ENCODE results near the gene PATL1. TPM values are rescaled to one million over a fixed set of nuclear protein-coding genes. Genes with fewer than 3 reads are reported as not detected.

PATL1 gene
- total and polyA plus RNA-seq, 5 experiments from 2014 or later = 3.2 to 40.7 (median 8.2) TPM

DNA sequence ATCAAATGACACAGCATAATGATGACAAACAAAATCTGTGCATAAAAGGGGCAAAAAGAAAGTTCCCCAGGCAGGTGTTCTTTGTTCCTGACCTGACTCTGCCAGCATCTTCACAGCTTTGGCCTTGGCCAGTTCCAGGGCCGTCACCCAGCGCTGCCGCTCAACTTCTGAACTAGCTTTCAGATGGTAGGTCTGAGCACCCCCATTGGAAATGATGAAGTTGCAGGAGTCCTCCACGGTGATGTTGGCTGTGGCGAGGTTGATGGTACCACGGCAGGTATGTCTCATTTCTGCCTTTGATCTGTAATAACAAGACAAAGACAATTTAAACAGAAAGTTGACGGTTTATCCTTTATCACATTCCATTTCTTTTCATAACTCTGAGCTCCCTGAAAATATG lies 58.5 kb downstream of the PATL1 start:
- peaks cover 0 to 79% (median 18%) of the 10 kb centered on the region in 3 donors for H3K36me3 Mint-ChIP-seq
- DNase-seq = no peak
- POLR2A ChIA-PET = interaction anchor here (0.7 to 1.6 kb wide), 3 partner anchors 20 to 58 kb away, joined by 3 to 6 read pairs (median 4); partner anchors contain the start of gene PATL1
- no peak for ATAC-seq
- no peaks in the 10 kb centered on the region for H3K9me3 Mint-ChIP-seq
- H3K4me1 Mint-ChIP-seq = peaks cover 32 to 82% (median 61%) of the 10 kb centered on the region in 4 donors
- no peaks in the 10 kb centered on the region for H3K27me3 Mint-ChIP-seq
- H3K4me3 Mint-ChIP-seq = no peak overlapping the region
- no peak overlapping the region for H3K27ac Mint-ChIP-seq

DNA sequence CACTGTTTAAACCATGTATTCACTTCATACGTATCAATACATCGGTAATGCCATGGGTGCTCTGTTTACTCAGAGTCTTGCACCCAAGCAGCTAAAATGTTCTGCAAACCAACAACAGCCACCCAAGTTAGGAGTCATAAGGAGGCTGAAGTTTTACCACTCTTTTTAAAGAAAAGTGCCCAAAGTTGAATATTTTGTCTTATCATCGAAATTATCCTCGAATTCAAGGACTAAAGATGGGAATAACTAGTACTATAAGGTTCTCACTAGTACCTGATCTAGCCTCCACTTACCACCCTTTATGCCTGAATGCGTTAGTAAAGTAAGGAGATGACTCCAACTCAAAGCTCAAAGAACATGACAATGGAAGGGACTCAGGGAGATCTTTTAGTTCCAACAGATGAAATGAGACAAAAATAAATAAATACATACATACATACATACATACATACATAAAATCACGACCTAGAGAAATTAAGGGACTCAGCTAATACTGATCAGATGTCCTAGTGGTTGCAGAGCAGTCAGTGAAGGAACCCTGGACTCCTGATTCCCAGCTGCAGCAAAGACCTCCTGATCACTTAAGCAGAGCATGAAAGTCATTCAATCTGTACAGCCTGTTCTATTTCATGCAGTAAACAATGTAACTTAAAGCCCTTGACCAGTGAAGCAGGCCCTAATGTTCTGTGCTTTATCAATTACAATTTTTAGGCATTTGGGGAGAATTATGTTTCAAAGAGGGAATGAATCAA lies 61.0 kb downstream of the PATL1 start:
- peaks cover 0 to 90% (median 29%) of the 10 kb centered on the region in 3 donors for H3K36me3 Mint-ChIP-seq
- DNase-seq (no peak), ATAC-seq (no peak)
- H3K27me3 Mint-ChIP-seq = no peaks in the 10 kb centered on the region
- no peak overlapping the region for H3K4me3 Mint-ChIP-seq
- peaks cover 25 to 75% (median 48%) of the 10 kb centered on the region in 4 donors for H3K4me1 Mint-ChIP-seq
- POLR2A ChIA-PET = no interaction called here
- H3K9me3 Mint-ChIP-seq = no peaks in the 10 kb centered on the region
- no peak overlapping the region for H3K27ac Mint-ChIP-seq

DNA sequence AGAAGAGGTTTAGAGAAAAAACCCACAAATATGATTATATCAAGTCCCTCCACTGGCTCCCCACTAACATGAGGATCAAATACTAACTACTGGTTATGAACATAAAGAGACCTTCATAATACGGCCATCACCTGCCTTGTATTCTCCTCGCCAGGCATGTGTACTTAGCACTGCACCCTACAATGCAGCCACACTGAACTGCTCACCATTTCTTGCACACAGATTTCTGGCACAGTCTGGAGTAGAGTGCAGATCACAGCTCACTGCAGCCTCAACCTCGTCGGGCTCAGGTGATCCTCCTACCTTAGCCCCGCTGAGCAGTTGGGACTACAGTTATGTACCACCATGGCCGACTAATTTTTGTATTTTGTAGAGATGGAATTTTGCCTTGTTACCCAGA lies 66.4 kb downstream of the PATL1 start:
- H3K9me3 Mint-ChIP-seq = no peaks in the 10 kb centered on the region
- peak overlapping the region in 2 of 10 donors; percentile 19 to 32 for H3K27ac Mint-ChIP-seq
- ATAC-seq (no peak), DNase-seq (no peak)
- H3K4me1 Mint-ChIP-seq = peaks cover 8 to 41% (median 20%) of the 10 kb centered on the region in 4 donors
- H3K27me3 Mint-ChIP-seq = no peaks in the 10 kb centered on the region
- POLR2A ChIA-PET = interaction anchor here (3.5 kb wide), 1 partner anchor 13 kb away, joined by 12 read pairs; the partner anchor contains the start of gene OSBP
- H3K36me3 Mint-ChIP-seq = peaks cover 10 to 96% (median 32%) of the 10 kb centered on the region in 3 donors
- no peak overlapping the region for H3K4me3 Mint-ChIP-seq

DNA sequence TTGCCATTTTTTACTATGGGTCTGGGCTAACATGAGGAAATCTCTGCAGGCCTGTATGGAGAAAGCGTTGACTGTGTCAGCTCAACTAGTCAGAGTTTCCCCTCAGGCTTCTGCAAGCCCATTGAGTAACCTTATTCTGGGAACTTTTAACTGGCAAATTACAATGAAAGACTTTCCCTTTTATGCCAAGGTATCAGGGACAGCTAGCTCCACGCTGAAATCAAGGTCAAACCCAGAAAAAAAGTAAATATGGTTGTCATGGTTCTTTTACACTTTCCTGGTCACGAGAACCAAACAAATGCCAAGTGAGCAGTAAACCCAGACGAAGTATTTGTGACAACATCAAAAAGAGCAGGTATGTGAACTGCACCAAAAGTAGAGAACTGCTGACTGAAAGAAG lies 67.0 kb downstream of the PATL1 start:
- peaks cover 10 to 96% (median 27%) of the 10 kb centered on the region in 3 donors for H3K36me3 Mint-ChIP-seq
- peak overlapping the region in 2 of 10 donors; percentile 19 to 27 for H3K27ac Mint-ChIP-seq
- peaks cover 8 to 38% (median 20%) of the 10 kb centered on the region in 4 donors for H3K4me1 Mint-ChIP-seq
- no peak for DNase-seq
- H3K27me3 Mint-ChIP-seq = no peaks in the 10 kb centered on the region
- POLR2A ChIA-PET = no interaction called here
- H3K9me3 Mint-ChIP-seq = no peaks in the 10 kb centered on the region
- ATAC-seq = no peak
- no peak overlapping the region for H3K4me3 Mint-ChIP-seq

DNA sequence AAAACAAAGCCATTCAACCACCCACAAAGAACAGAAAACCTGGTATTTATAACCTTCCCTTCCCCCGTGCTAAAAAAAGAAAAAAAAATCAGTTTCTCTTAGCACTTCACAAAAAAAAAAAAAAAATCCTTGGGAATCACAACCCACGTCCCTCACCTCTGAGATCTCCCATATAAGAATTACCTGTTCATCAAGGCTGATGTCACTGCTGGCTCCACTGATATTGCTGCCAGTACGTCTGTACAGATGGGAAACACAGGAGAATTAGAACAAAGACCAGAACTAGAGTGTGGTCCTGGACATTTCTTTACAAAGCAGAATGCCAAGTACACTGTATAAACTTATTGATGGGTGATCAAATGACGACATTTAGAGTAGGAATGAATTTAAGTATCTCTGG lies 68.2 kb downstream of the PATL1 start:
- ATAC-seq = no peak

DNA sequence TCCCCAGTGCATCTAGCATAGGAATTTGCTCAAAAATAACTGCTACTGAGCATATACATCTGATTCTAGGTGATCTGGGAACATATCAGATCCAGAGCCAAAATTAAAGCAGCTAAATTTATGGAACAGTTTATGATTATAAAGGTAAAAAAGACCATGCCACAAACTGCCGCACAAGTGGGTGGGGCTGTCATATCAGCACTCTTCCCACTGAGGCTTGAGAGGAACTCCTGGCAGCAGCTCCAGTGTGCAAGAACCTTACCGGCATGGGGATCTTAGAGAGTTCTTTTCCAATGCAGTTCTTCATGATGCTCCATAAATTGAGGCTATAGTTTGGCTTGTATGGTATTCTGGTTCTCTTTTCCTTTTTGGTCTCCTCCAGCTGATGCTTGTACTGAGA lies 68.6 kb downstream of the PATL1 start:
- POLR2A ChIA-PET = no interaction called here
- H3K27ac Mint-ChIP-seq = peak overlapping the region in 1 of 10 donors; percentile 24
- DNase-seq (no peak), ATAC-seq (no peak)
- H3K36me3 Mint-ChIP-seq = peaks cover 10 to 96% (median 31%) of the 10 kb centered on the region in 3 donors
- no peak overlapping the region for H3K4me3 Mint-ChIP-seq
- no peaks in the 10 kb centered on the region for H3K27me3 Mint-ChIP-seq
- peaks cover 8 to 30% (median 15%) of the 10 kb centered on the region in 4 donors for H3K4me1 Mint-ChIP-seq
- H3K9me3 Mint-ChIP-seq = no peaks in the 10 kb centered on the region

More for the DNA sequence above, 68.2 kb downstream of the PATL1 start:
- H3K27ac Mint-ChIP-seq = peak overlapping the region in 1 of 10 donors; percentile 24
- POLR2A ChIA-PET = no interaction called here
- peaks cover 10 to 95% (median 29%) of the 10 kb centered on the region in 3 donors for H3K36me3 Mint-ChIP-seq
- no peaks in the 10 kb centered on the region for H3K9me3 Mint-ChIP-seq
- no peak for DNase-seq
- H3K4me1 Mint-ChIP-seq = peaks cover 8 to 33% (median 15%) of the 10 kb centered on the region in 4 donors
- no peaks in the 10 kb centered on the region for H3K27me3 Mint-ChIP-seq
- no peak overlapping the region for H3K4me3 Mint-ChIP-seq

DNA sequence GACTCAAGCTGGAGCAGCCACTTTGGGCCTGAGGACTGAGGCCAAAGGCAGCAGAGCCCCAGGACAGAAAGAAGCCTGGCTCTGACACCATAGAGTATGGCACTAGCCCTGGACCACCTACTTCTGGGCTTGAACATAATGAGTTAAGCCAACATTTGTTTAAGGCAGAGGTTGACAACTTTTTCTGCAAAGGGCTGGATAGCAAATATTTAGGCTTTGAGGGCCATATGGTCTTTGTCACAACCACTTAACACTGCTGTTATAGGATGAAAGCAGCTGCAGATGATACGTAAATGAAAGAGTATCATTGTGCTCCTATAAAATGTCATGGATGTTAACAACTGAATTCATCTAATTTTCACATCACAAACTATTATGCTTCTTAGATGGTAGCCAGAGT lies 69.9 kb downstream of the PATL1 start:
- H3K27ac Mint-ChIP-seq = no peak overlapping the region
- POLR2A ChIA-PET = no interaction called here

More for the DNA sequence above, 69.9 kb downstream of the PATL1 start:
- Mint-ChIP-seq H3K27me3 (no peaks in the 10 kb centered on the region), H3K9me3 (no peaks in the 10 kb centered on the region), H3K4me1 (peaks cover 4 to 22% (median 13%) of the 10 kb centered on the region in 4 donors), H3K4me3 (no peak overlapping the region), H3K36me3 (peaks cover 10 to 98% (median 29%) of the 10 kb centered on the region in 3 donors)
- DNase-seq (no peak), ATAC-seq (no peak)

Small RNA genes lying within 50 kb of the gene (microRNA-seq; reads per million reads assigned to microRNA genes)
- gene MIR3162 (ENCODE audit: borderline microRNAs expressed) = not detected

Other genes starting within 250 kb of the PATL1 start
- not detected for gene OR5A2, start 242.6 kb downstream of the PATL1 start, total RNA-seq
- not detected for gene OR5A2, start 242.6 kb downstream of the PATL1 start, polyA plus RNA-seq
- gene OR5A1, start 232.6 kb downstream of the PATL1 start, total RNA-seq = not detected
- not detected for gene OR5A1, start 232.6 kb downstream of the PATL1 start, polyA plus RNA-seq
- not detected for gene OR4D6, start 212.1 kb downstream of the PATL1 start, total RNA-seq
- gene OR4D6, start 212.1 kb downstream of the PATL1 start, polyA plus RNA-seq = not detected
- not detected for gene OR4D10, start 195.7 kb downstream of the PATL1 start, total RNA-seq
- gene OR4D10, start 195.7 kb downstream of the PATL1 start, polyA plus RNA-seq = not detected
- gene OR4D11, start 165.5 kb downstream of the PATL1 start, total RNA-seq = not detected
- not detected for gene OR4D11, start 165.5 kb downstream of the PATL1 start, polyA plus RNA-seq
- not detected for gene OR4D9, start 157.5 kb downstream of the PATL1 start, total RNA-seq
- gene OR4D9, start 157.5 kb downstream of the PATL1 start, polyA plus RNA-seq = not detected
- gene OSBP, start 53.3 kb downstream of the PATL1 start, total RNA-seq = 10 to 100 TPM; 46.7 to 50.5 TPM
- 10 to 100 TPM; 19.5 to 34.8 (median 19.6) TPM for gene OSBP, start 53.3 kb downstream of the PATL1 start, polyA plus RNA-seq
- not detected for gene OR10V1, start 44.8 kb upstream of the PATL1 start, total RNA-seq
- gene OR10V1, start 44.8 kb upstream of the PATL1 start, polyA plus RNA-seq = not detected
- 10 to 100 TPM; 10.3 to 11.2 TPM for gene STX3, start 86.3 kb upstream of the PATL1 start, total RNA-seq
- 1 to 10 TPM; 2.8 to 3.6 (median 3.0) TPM for gene STX3, start 86.3 kb upstream of the PATL1 start, polyA plus RNA-seq
- 10 to 100 TPM; 44.4 to 45.2 TPM for gene MRPL16, start 141.7 kb upstream of the PATL1 start, total RNA-seq
- gene MRPL16, start 141.7 kb upstream of the PATL1 start, polyA plus RNA-seq = 10 to 100 TPM; 68.4 to 93.0 (median 92.8) TPM
- not detected for gene CBLIF, start 176.5 kb upstream of the PATL1 start, total RNA-seq
- gene CBLIF, start 176.5 kb upstream of the PATL1 start, polyA plus RNA-seq = not detected
- not detected for gene TCN1, start 197.4 kb upstream of the PATL1 start, total RNA-seq
- gene TCN1, start 197.4 kb upstream of the PATL1 start, polyA plus RNA-seq = not detected
- not detected for gene OOSP3, start 209.7 kb upstream of the PATL1 start, total RNA-seq
- under 1 TPM in 1 of 3 donors, not detected in 2; 0.43 TPM for gene OOSP3, start 209.7 kb upstream of the PATL1 start, polyA plus RNA-seq

Measured in naive thymus-derived CD8-positive, alpha-beta T cell (primary cell).